ENCODE results near the gene RANBP2. TPM values are rescaled to one million over a fixed set of nuclear protein-coding genes. Genes with fewer than 3 reads are reported as not detected.
"Not testable (repeated sequence)": the region's sequence is repeated elsewhere in the genome, so short reads cannot be mapped to it uniquely, and the experiment has no call there.

The RANBP2 gene
- total RNA-seq, 4 donors from 2014 or later, result 24.7 to 64.5 (median 52.5) TPM

- no peaks in the 10 kb centered on the region for H3K9me3 ChIP-seq
- no peaks in the 10 kb centered on the region for H3K36me3 ChIP-seq
- H3K27ac ChIP-seq, result no peak overlapping the region
- DNase-seq, result no peak
- WGBS, 2 donors (ENCODE audit: low coverage in 1 of 2), result 50 to 78% methylated on average over 1 to 2 of the region's 2 CpGs
- H3K4me3 ChIP-seq, result no peak overlapping the region
- in situ Hi-C loops (cut with MboI; ENCODE audit: low pct_ligation_motif_present in 1 of 4, low pct_unique_long_range_greater_than_20kb in 1 of 4, low sequenced_read_pairs in 3 of 4) (loop anchor here in 1 of 4 donors (25.0 kb wide), 1 partner anchor 90 kb away; no protein-coding TSS in a partner anchor), intact Hi-C loops (cut with DNase I; ENCODE audit: low total_unique reads) (no loop called here)
- H3K27me3 ChIP-seq, result no peaks in the 10 kb centered on the region
- no peaks in the 10 kb centered on the region for H3K4me1 ChIP-seq
- TF ChIP-seq CTCF (IDR thresholded peaks at IDR 0.05) (no peak), EP300 (IDR thresholded peaks at IDR 0.05; ENCODE audit: low read depth) (no peak), POLR2A (IDR thresholded peaks at IDR 0.05) (no peak), POLR2AphosphoS5 (IDR thresholded peaks at IDR 0.05) (no peak)
These were observed 17.5 kb upstream of the RANBP2 start for GRCh38 chr2:108701806-108702205.

- DNase-seq, result no peak
- intact Hi-C loops (cut with DNase I; ENCODE audit: low total_unique reads) (no loop called here), in situ Hi-C loops (cut with MboI; ENCODE audit: low pct_ligation_motif_present in 1 of 4, low pct_unique_long_range_greater_than_20kb in 1 of 4, low sequenced_read_pairs in 3 of 4) (loop anchor here in 1 of 4 donors (25.0 kb wide), 1 partner anchor 93 kb away; no protein-coding TSS in a partner anchor)
- 88 to 100% methylated on average over 1 of the region's 1 CpG for WGBS, 2 donors (ENCODE audit: low coverage in 1 of 2)
- Histone ChIP-seq H3K4me1 (no peaks in the 10 kb centered on the region), H3K27me3 (no peaks in the 10 kb centered on the region), H3K27ac (no peak overlapping the region), H3K4me3 (no peak overlapping the region), H3K36me3 (no peaks in the 10 kb centered on the region), H3K9me3 (no peaks in the 10 kb centered on the region)
- TF ChIP-seq POLR2A (IDR thresholded peaks at IDR 0.05), result no peak
- TF ChIP-seq CTCF (IDR thresholded peaks at IDR 0.05), result no peak
- no peak for TF ChIP-seq EP300 (IDR thresholded peaks at IDR 0.05; ENCODE audit: low read depth)
These were observed 14.4 kb upstream of the RANBP2 start for GRCh38 chr2:108704871-108705270.

GRCh38 chr2:108707300-108707699 lies 12.0 kb upstream of the RANBP2 start:
- in situ Hi-C loops (cut with MboI; ENCODE audit: low pct_ligation_motif_present in 1 of 4, low pct_unique_long_range_greater_than_20kb in 1 of 4, low sequenced_read_pairs in 3 of 4), result loop anchor here in 1 of 4 donors (25.0 kb wide), 1 partner anchor 95 kb away; no protein-coding TSS in a partner anchor

GRCh38 chr2:108716971-108717370 lies 2.3 kb upstream of the RANBP2 start:
- H3K36me3 ChIP-seq; H3K27me3 ChIP-seq; H3K4me3 ChIP-seq; intact Hi-C loops (cut with DNase I; ENCODE audit: low total_unique reads); H3K27ac ChIP-seq; DNase-seq; H3K9me3 ChIP-seq: not testable (repeated sequence)
- H3K4me1 ChIP-seq, result peaks cover 0 to 16% (median 6%) of the 10 kb centered on the region in 4 donors
- 86 to 100% methylated on average over 1 to 6 of the region's 6 CpGs for WGBS, 2 donors (ENCODE audit: low coverage in 1 of 2)
- in situ Hi-C loops (cut with MboI; ENCODE audit: low pct_ligation_motif_present in 1 of 4, low pct_unique_long_range_greater_than_20kb in 1 of 4, low sequenced_read_pairs in 3 of 4), result loop anchor here in 1 of 4 donors (25.0 kb wide), 1 partner anchor 105 kb away; no protein-coding TSS in a partner anchor

More at GRCh38 chr2:108707300-108707699, 12.0 kb upstream of the RANBP2 start:
- Histone ChIP-seq H3K36me3 (no peaks in the 10 kb centered on the region), H3K9me3 (no peaks in the 10 kb centered on the region), H3K27ac (no peak overlapping the region), H3K4me1 (no peaks in the 10 kb centered on the region), H3K27me3 (no peaks in the 10 kb centered on the region), H3K4me3 (no peak overlapping the region)
- DNase-seq, result no peak
- intact Hi-C loops (cut with DNase I; ENCODE audit: low total_unique reads), result no loop called here
- TF ChIP-seq POLR2A (IDR thresholded peaks at IDR 0.05), result no peak

- H3K27ac ChIP-seq; intact Hi-C loops (cut with DNase I; ENCODE audit: low total_unique reads); H3K4me3 ChIP-seq; H3K27me3 ChIP-seq; H3K9me3 ChIP-seq; in situ Hi-C loops (cut with MboI; ENCODE audit: low pct_ligation_motif_present in 1 of 4, low pct_unique_long_range_greater_than_20kb in 1 of 4, low sequenced_read_pairs in 3 of 4); DNase-seq; H3K36me3 ChIP-seq: not testable (repeated sequence)
- peaks cover 0 to 33% (median 11%) of the 10 kb centered on the region in 4 donors for H3K4me1 ChIP-seq
- 50 to 66% methylated on average over 5 to 9 of the region's 9 CpGs for WGBS, 2 donors (ENCODE audit: low coverage in 1 of 2)
These were observed 6.8 kb downstream of the RANBP2 start for GRCh38 chr2:108726048-108726447.

GRCh38 chr2:108734656-108735055 lies 15.4 kb downstream of the RANBP2 start:
- DNase-seq; H3K27ac ChIP-seq; H3K9me3 ChIP-seq; H3K4me1 ChIP-seq; H3K4me3 ChIP-seq; intact Hi-C loops (cut with DNase I; ENCODE audit: low total_unique reads); in situ Hi-C loops (cut with MboI; ENCODE audit: low pct_ligation_motif_present in 1 of 4, low pct_unique_long_range_greater_than_20kb in 1 of 4, low sequenced_read_pairs in 3 of 4); H3K27me3 ChIP-seq: not testable (repeated sequence)
- peaks cover 0 to 31% (median 1%) of the 10 kb centered on the region in 4 donors for H3K36me3 ChIP-seq
- 90 to 92% methylated on average over 6 of the region's 6 CpGs for WGBS, 2 donors (ENCODE audit: low coverage in 1 of 2)

- intact Hi-C loops (cut with DNase I; ENCODE audit: low total_unique reads); in situ Hi-C loops (cut with MboI; ENCODE audit: low pct_ligation_motif_present in 1 of 4, low pct_unique_long_range_greater_than_20kb in 1 of 4, low sequenced_read_pairs in 3 of 4): not testable (repeated sequence)
- 96 to 100% methylated on average over 3 to 9 of the region's 9 CpGs for WGBS, 2 donors (ENCODE audit: low coverage in 1 of 2)
These were observed 38.7 kb downstream of the RANBP2 start for GRCh38 chr2:108757973-108758372.

GRCh38 chr2:108762618-108763017 lies 43.3 kb downstream of the RANBP2 start:
- intact Hi-C loops (cut with DNase I; ENCODE audit: low total_unique reads); H3K27me3 ChIP-seq; H3K4me1 ChIP-seq; H3K27ac ChIP-seq; DNase-seq; H3K9me3 ChIP-seq; H3K4me3 ChIP-seq; in situ Hi-C loops (cut with MboI; ENCODE audit: low pct_ligation_motif_present in 1 of 4, low pct_unique_long_range_greater_than_20kb in 1 of 4, low sequenced_read_pairs in 3 of 4): not testable (repeated sequence)
- peaks cover 0 to 29% (median 13%) of the 10 kb centered on the region in 4 donors for H3K36me3 ChIP-seq

More at GRCh38 chr2:108757973-108758372, 38.7 kb downstream of the RANBP2 start:
- not testable (repeated sequence) for H3K9me3 ChIP-seq, H3K4me3 ChIP-seq, H3K27ac ChIP-seq, H3K4me1 ChIP-seq, H3K36me3 ChIP-seq, DNase-seq, H3K27me3 ChIP-seq

GRCh38 chr2:108766671-108767070 lies 47.4 kb downstream of the RANBP2 start:
- intact Hi-C loops (cut with DNase I; ENCODE audit: low total_unique reads); H3K4me1 ChIP-seq; H3K9me3 ChIP-seq; H3K27me3 ChIP-seq; H3K27ac ChIP-seq; DNase-seq; H3K4me3 ChIP-seq; in situ Hi-C loops (cut with MboI; ENCODE audit: low pct_ligation_motif_present in 1 of 4, low pct_unique_long_range_greater_than_20kb in 1 of 4, low sequenced_read_pairs in 3 of 4): not testable (repeated sequence)
- whole genome bisulfite sequencing, 2 donors (ENCODE audit: low coverage in 1 of 2), result 92 to 98% methylated on average over 5 of the region's 5 CpGs
- peaks cover 0 to 29% (median 13%) of the 10 kb centered on the region in 4 donors for H3K36me3 ChIP-seq

Measured in transverse colon (tissue), 4 donors.